Right lobe of liver (tissue), 6 donors: ENCODE data around the gene FCHO1. TPM values are rescaled to one million over a fixed set of nuclear protein-coding genes. Genes with fewer than 3 reads are reported as not detected.

Source experiments
- ATAC-seq, 4 donors: fragments of 200-7000 bp; cut with Tn5 transposase; one replicate each; pipeline ENCODE4 v1.9.1; 2020; ENCODE audit warnings: mild to moderate bottlenecking in 4 of 4, moderate library complexity in 4 of 4
- DNase-seq, 3 donors: peaks; one replicate each; pipeline ENCODE4 v3.0.0-alpha.2; 2020
- H3K27ac ChIP-seq, 3 donors: fragments of 200-600 bp; one replicate each; pipeline ENCODE4 v1.8.0; 2022
- H3K27me3 ChIP-seq, 2 donors: fragments of 200-600 bp; one replicate each; pipeline ENCODE4 v1.8.0; 2022
- H3K36me3 ChIP-seq, 4 donors: fragments of 200-600 bp; sonication (generic) in 1 of 4; one replicate each; pipeline versions ENCODE4 v1.5.1 to v1.8.0; 2017 to 2022; ENCODE audit warnings: control low read depth in 1 of 4
- H3K4me1 ChIP-seq, 4 donors: fragments of 200-600 bp; sonication (generic) in 1 of 4; one replicate each; pipeline versions ENCODE4 v1.5.1 to v1.8.0; 2017 to 2022; ENCODE audit warnings: control low read depth in 1 of 4
- H3K4me3 ChIP-seq, 3 donors: fragments of 200-600 bp; one replicate each; pipeline ENCODE4 v1.8.0; 2022
- H3K9me3 ChIP-seq, 4 donors: fragments of 200-600 bp; sonication (generic) in 1 of 4; one replicate each; pipeline versions ENCODE4 v1.5.1 to v1.8.0; 2017 to 2022; ENCODE audit warnings: control low read depth in 1 of 4
- POLR2A ChIP-seq: fragments of 450-650 bp; IDR thresholded peaks from one replicate; pipeline ENCODE4 v1.6.1; 2017; ENCODE audit warnings: antibody characterized with exemption, mild to moderate bottlenecking
- WGBS: methylation state at CpG from one replicate; pipeline ENCODE4 v1.1.6; 2018; ENCODE audit warnings: low coverage, low lambda C conversion rate; ENCODE audit not compliant: insufficient coverage; ENCODE audit errors: missing lambda C conversion rate; 5-methylcytosine and 5-hydroxymethylcytosine counted together
- intact Hi-C, 2 donors: fragments of 100-400 bp; cut with DNase I; formaldehyde crosslinking; loops; one replicate each; pipeline versions ENCODE4 v1.11.2 to v1.14.1; 2022
- total RNA-seq, 6 experiments: library from RNA; depleted of rRNA in 2 of 6; stranded (reverse); fragments of >200 nt in 2 of 6; fragmentation: NEBNext Ultra II Directional in 3 of 6; extraction: Animal tissue kit (Norgen Biotek cat#: 25700) in 3 of 6; gene quantifications; one replicate each; pipeline versions ENCODE4 v1.1.0 to v1.2.4, GENCODE V29; 2016 to 2023
- TF ChIP-seq, protein P1 (sequence below), 4 donors: fragments of 200-600 bp in 3 of 4; fragments of 450-650 bp in 1 of 4; IDR thresholded peaks; one replicate each; pipeline versions ENCODE4 v1.5.1 to v1.8.0; 2016 to 2022; ENCODE audit warnings: antibody characterized with exemption in 4 of 4, mild to moderate bottlenecking in 2 of 4
- donor health status: DM: no; HTN: yes; CAD: no.
- donor health status: DM: no; HTN: no; CAD: no.
- donor health status: DM: no; HTN: no; CAD: no.
- donor health status: DM: no; HTN: yes; CAD: no.
- donor health status: DM: no; HTN: yes; CAD: no.

FCHO1 gene
- total RNA-seq, 6 experiments from 2014 or later: 0.93 to 3.6 (median 1.3) TPM

DNA sequence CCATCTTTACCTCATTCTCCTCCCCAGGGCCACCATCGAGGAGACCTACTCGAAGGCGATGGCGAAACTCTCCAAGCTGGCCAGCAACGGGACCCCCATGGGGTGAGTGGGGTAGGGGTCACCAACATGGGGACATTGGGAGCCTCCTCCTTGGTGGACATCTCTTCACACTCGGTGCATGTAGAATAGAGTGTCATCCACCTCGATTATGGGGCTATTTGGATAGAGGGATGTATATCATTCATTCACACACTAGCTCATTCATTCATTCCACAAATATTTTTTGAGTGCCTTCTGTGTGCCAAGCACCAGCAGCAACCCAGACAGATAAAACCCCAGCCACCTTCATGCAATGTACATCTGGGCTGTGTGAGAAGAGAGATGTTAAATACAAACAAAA, 13.1 kb downstream of the FCHO1 start:
- H3K4me1 ChIP-seq: peaks cover 0 to 9% (median 0%) of the 10 kb centered on the region in 4 donors
- DNase-seq (no peak), ATAC-seq (no peak)
- no peaks in the 10 kb centered on the region for H3K9me3 ChIP-seq
- intact Hi-C loops: no loop called here
- 60% methylated on average over 3 of the region's 7 CpGs for WGBS
- no peak overlapping the region for H3K27ac ChIP-seq
- H3K27me3 ChIP-seq: no peaks in the 10 kb centered on the region
- H3K4me3 ChIP-seq: no peak overlapping the region
- no peaks in the 10 kb centered on the region for H3K36me3 ChIP-seq
- TF ChIP-seq, protein P1, sequence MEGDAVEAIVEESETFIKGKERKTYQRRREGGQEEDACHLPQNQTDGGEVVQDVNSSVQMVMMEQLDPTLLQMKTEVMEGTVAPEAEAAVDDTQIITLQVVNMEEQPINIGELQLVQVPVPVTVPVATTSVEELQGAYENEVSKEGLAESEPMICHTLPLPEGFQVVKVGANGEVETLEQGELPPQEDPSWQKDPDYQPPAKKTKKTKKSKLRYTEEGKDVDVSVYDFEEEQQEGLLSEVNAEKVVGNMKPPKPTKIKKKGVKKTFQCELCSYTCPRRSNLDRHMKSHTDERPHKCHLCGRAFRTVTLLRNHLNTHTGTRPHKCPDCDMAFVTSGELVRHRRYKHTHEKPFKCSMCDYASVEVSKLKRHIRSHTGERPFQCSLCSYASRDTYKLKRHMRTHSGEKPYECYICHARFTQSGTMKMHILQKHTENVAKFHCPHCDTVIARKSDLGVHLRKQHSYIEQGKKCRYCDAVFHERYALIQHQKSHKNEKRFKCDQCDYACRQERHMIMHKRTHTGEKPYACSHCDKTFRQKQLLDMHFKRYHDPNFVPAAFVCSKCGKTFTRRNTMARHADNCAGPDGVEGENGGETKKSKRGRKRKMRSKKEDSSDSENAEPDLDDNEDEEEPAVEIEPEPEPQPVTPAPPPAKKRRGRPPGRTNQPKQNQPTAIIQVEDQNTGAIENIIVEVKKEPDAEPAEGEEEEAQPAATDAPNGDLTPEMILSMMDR (IDR thresholded peaks at IDR 0.05): no peak
- TF ChIP-seq POLR2A: no peak

DNA sequence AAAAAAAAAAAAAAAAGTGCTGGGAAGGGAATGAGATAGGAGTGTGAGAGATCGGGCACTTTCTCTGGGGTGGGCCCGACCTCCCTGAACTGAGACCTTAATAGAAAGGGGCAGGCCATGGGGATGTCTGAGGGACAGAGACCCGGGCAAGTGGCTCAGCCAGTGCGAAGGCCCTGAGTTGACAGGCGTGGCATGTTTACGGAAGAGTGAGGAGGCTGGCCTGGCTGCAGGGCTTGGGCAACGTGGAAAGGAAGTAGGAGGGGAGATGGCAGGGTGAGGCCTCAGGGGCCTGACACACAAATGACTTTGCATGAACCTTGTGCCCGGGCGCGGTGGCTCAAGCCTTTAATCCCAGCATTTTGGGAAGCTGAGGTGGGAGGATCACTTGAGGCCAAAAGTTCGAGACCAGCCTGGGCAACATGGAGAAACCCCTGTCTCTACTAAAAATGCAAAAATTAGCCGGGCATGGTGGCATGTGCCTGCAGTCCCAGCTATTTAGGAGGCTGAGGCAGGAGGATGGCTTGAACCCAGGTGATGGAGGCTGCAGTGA, 13.9 kb downstream of the FCHO1 start:
- peak; percentile 73 to 86 (median 80) for ATAC-seq
- H3K27me3 ChIP-seq: no peaks in the 10 kb centered on the region
- peaks cover 0 to 9% (median 0%) of the 10 kb centered on the region in 4 donors for H3K4me1 ChIP-seq
- no peaks in the 10 kb centered on the region for H3K36me3 ChIP-seq
- no peak overlapping the region for H3K4me3 ChIP-seq
- no peaks in the 10 kb centered on the region for H3K9me3 ChIP-seq
- TF ChIP-seq, protein P1 (IDR thresholded peaks at IDR 0.05): no peak
- TF ChIP-seq POLR2A: no peak
- 49% methylated on average over 9 of the region's 12 CpGs for WGBS
- H3K27ac ChIP-seq: no peak overlapping the region
- DNase-seq: peak; percentile 67 to 84 (median 68)
- intact Hi-C loops: no loop called here

DNA sequence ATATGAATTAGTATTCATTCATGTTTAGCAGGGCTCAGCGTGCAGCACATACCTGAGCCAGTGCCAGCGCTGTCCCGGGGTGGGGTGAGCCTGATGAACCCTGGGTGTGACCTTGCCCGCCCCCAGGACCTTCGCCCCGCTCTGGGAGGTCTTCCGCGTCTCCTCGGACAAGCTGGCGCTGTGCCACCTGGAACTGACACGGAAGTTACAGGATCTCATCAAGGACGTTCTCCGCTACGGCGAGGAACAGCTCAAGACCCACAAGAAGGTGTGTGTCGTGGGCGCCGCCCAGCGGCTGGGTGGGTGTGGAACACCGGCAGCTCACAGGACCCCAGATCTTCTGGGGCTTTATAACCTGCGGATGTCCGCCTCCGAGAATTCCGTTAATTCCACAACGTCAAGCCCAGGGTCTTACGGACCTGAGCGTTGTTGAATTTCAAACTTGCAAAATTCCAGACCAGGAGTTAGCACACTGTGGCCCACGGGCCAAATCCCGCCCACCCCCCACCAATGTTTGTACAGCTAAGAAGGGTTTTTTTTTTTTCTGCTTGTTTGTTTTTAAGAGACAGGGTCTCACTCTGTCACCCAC, 15.4 kb downstream of the FCHO1 start:
- DNase-seq: peak; percentile 80 to 86 (median 84)
- Histone ChIP-seq H3K27ac (no peak overlapping the region), H3K4me1 (peaks cover 0 to 9% (median 0%) of the 10 kb centered on the region in 4 donors), H3K9me3 (no peaks in the 10 kb centered on the region), H3K27me3 (no peaks in the 10 kb centered on the region), H3K36me3 (no peaks in the 10 kb centered on the region), H3K4me3 (no peak overlapping the region)
- WGBS: 8% methylated on average over 9 of the region's 29 CpGs
- TF ChIP-seq POLR2A: no peak
- TF ChIP-seq, protein P1 (IDR thresholded peaks at IDR 0.05): peak; percentile 61 to 85 (median 72)
- peak; percentile 86 to 91 (median 88) for ATAC-seq
- intact Hi-C loops: no loop called here

DNA sequence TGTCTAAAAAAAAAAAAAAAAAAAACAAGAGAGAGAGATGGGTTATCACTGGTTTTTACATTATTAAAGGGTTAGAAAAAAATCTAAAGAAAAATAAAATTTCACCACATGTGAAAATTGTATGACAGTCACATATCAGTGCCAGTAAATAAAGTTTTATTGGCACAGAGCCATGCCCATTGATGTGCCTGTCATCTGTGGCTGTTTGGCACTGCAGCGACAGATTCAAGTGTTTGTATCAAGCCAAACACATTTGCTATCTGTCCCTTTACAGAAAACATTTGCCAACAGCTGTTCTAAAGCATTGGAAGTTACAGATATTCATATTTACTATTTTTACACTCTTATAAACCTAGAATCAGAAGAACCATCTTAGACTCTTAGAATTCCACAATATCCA, 16.3 kb downstream of the FCHO1 start:
- H3K9me3 ChIP-seq: no peaks in the 10 kb centered on the region
- no peak overlapping the region for H3K4me3 ChIP-seq
- H3K4me1 ChIP-seq: peaks cover 0 to 9% (median 0%) of the 10 kb centered on the region in 4 donors
- WGBS: 33% methylated on average over 1 of the region's 1 CpG
- no peak for ATAC-seq
- TF ChIP-seq, protein P1 (IDR thresholded peaks at IDR 0.05): no peak
- DNase-seq: no peak
- H3K27ac ChIP-seq: no peak overlapping the region
- H3K27me3 ChIP-seq: no peaks in the 10 kb centered on the region
- intact Hi-C loops: no loop called here
- H3K36me3 ChIP-seq: no peaks in the 10 kb centered on the region
